Jurkat, Clone E6-1 (cell line): ENCODE results near the gene MEP1B. TPM values are rescaled to one million over a fixed set of nuclear protein-coding genes. Genes with fewer than 3 reads are reported as not detected.
"Not testable (repeated sequence)": the region's sequence is repeated elsewhere in the genome, so short reads cannot be mapped to it uniquely, and the experiment has no call there.

Experiments used
- DNase-seq: peaks from one replicate; pipeline ENCODE4 v3.0.0-alpha.2; 2011; ENCODE audit warnings: low read depth, low spot score
- H3K4me3 ChIP-seq: 2 replicates; pipeline ENCODE4 v1.5.1; 2011; ENCODE audit warnings: mild to moderate bottlenecking, low read length, control low read depth, moderate library complexity
- polyA plus RNA-seq: library from polyadenylated mRNA; unstranded; fragments of >200 nt; gene quantifications from one replicate; pipeline ENCODE4 v1.2.1, GENCODE V29; 2012; ENCODE audit warnings: missing spikeins; ENCODE audit not compliant: insufficient read length, insufficient read depth

MEP1B gene
- not detected for polyA plus RNA-seq

DNA sequence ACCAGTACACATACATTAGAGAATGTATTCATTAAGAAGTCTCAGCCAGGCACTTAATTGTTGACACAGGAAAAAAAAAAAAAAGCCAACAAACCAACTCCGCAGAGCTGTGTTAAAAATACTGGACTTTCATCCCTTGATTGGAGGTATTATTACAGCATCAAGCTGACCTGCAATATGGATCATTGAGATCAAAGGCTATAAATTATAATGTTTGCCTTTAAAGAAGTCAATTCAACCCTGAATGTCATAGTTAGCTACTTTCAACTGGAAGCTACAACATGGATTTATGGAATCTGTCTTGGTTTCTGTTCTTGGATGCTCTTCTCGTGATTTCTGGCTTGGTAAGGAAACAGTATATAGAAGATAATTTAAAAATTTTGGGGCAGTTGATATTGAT is at the start of gene MEP1B:
TSS of gene MEP1B (plus strand) at position 250 of the 400 bp plus-strand sequence. CDS start at position 282, 32 bp downstream.
- H3K4me3 ChIP-seq, result no peak within 1 kb of the TSS
- DNase-seq, result no peak

DNA sequence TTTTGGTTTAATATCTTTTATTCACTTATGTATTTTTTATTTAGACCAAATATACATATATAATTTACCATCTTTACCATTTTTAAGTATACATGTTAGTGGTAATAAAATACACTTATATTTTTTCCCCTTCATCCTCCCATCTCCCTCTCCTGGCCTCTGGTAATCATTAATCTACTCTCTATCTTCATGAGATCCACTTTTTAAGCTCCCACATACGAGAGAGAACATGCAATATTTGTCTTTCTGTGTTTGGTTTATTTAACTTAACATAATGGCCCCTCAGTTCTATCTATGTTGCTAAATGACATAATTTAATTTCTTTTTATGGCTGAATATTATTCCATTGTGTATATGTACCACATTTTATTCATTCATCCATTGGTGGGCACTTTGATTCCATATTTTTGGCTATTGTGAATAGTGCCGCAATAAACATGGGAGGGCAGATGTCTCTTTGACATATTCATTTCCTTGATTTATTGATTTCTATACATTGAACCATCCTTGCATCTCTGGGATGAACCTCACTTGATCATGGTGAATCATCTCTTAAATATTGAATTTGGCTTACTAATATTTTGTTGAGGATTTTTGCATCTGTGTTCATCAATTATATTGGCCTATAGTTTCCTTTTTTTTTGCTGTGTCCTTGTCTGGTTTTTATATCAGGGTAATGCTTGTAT is 41.5 kb upstream of the MEP1B start:
- H3K4me3 ChIP-seq, result no peak overlapping the region
- no peak for DNase-seq

DNA sequence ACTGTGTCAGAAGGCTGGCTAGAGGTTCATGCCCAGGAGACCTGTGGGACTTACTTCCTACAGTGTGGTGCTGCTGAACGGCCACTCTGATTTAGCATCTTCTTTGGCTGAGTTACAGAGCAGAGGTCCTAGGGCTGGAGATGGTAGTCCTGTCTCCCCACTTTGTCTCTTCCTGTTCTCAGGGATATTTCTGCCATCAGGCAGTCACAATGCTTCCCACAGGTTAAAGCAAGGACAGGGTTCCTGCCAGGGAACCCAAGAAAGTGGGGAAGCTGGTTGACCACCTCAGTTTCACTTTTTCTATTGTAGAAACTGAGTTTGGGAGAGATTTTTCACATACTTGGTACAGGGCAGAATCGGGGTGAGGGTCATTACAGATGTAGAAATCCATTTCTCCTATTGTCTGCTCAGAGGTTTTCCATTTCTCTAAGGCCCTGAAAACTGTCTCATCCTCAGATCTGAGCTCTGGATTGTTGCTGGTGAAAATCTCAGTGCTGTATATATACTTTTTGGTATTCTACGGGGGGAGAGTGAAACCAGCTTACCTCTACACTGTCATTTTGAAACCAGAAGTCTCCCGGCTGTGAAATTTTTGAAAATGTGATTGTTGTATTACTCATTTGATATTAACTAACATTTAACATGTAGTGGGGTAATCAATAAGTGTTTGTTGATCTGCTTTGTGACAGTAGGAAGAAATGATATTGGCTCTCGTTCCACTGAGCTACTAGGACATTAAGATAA is 37.0 kb upstream of the MEP1B start:
- no peak for DNase-seq
- H3K4me3 ChIP-seq, result no peak overlapping the region

DNA sequence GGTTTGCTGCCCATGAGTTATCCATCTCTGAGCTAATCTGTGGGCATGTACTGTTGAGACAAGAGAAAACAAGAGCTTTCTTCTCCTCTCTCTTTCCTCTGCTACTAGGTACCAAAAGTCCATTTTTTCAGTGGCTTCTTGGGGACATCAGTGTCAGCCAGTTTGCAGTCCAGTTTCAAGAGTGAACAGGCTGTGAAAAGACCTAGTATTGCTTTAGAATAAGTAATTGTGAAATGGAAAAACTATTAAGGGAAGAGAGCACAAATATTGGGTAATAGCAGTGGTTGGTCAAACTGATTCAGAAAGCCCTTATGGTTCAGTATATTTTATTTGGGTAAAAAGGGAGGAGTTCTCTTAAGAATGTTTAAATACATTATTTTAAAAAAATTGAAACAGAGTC is 33.0 kb upstream of the MEP1B start:
- DNase-seq, result no peak
- H3K4me3 ChIP-seq, result no peak overlapping the region

DNA sequence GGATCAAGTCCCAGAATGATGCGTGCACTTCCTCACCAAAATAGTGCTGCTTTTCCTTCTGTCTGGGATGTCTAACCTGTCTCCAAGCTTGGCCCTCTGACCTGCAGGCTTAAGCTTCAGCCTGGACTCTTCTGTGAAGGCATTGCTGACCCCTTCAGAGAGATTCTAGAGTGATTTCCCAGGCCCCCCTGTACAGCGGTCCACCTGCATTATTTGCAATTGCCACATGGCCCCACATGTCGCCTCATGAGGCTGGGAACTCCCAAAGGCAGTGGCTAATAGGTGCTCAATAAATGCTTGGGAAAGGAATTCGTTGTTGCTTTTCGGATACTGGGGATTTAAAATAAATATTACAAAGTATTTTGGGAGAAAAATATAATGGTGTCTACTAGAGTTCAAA is 32.3 kb upstream of the MEP1B start:
- H3K4me3 ChIP-seq, result no peak overlapping the region
- DNase-seq, result no peak

DNA sequence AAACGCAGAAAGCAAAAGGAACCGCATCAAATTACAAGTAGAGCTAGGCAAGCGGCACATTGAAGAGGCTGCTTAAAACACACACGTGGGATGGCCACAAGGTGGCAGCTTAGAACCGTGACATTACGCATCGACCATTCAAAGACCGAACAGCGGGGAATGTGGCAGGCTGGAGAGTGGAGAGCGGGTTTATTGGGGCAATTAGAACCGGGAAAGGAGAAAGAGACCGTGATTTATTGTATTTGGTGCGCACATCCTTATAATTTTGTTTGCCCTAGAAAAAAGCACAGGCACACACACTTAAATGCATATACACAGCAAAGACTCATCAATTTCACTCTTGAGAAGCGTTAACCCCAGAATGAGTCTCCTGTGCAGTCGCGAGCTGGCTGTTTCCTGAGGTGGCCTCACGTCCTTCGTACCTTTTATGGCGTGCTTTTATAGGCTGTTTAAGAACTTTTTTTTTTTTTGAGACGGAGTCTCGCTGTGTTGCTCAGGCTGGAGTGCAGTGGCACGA is 31.7 kb upstream of the MEP1B start:
- peak; percentile 75 for DNase-seq
- no peak overlapping the region for H3K4me3 ChIP-seq

DNA sequence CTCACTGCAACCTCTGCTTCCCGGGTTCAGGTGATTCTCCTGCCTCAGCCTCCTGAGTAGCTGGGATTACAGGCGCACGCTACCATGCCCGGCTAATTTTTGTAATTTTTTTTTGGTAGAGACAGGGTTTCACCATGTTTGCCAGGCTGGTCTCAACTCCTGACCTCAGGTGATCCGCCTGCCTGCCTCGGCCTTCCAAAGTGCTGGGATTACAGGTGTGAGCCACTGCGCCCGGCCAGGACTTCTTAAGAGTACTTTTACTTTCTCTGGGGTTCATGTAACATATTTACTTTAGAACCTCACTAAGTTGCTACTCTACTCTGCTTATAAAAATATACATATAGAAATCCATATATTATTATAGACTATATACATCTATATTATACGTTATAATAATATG is 31.2 kb upstream of the MEP1B start:
- not testable (repeated sequence) for H3K4me3 ChIP-seq, DNase-seq

DNA sequence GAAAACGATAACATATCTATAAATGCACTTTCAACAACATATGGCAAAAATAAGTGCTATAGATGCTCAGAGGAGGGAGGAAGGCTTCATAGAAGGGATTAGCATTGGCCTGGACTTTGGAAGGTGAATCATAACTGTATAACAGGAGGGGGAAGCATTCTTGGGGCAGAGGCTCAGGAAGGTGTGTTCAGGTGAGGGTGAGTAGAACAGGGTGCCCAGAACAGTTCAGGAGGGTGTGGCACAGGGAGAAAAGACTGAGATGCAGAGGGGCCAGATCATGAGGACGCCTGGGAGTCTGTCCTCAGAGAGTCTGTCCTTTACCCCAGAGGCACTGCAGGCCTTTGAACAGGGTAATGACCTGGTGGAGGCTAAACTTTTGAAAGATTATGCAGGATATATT is 29.3 kb upstream of the MEP1B start:
- H3K4me3 ChIP-seq, result no peak overlapping the region
- DNase-seq, result no peak

DNA sequence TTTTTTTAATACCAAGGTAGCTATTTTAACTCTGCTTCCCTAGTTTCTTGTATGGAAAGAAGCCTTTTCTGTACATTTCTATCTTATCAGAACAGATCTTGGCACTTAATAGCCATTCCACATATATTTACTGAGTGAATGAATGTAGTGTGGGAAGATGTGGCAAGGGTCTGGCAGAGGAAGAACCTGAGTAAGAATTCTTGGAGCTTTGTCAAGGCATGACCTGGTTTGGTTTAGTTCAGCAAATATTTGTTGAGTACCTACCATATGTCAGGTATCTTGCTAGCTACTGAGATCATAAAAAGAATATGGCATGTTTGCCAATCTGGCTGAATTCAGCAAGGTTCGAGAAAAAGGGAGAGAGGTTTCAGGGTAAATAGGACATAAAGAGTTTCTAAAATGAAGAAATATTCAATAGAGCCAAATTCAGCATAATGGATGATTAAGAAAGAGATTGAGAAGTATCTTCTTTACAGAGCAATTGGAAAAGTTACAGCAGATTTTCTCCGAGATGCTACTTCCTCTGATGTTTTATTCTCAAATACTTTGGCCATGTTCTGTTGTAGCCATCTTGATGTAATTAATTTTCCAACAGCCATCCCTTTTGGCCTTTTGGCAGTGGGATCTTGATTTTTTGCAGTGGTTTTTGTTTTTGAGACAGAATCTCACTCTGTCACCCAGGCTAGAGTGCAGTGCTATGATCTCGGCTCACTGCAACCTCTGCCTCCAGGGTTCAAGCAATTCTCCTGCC is 21.7 kb upstream of the MEP1B start:
- no peak overlapping the region for H3K4me3 ChIP-seq
- no peak for DNase-seq

DNA sequence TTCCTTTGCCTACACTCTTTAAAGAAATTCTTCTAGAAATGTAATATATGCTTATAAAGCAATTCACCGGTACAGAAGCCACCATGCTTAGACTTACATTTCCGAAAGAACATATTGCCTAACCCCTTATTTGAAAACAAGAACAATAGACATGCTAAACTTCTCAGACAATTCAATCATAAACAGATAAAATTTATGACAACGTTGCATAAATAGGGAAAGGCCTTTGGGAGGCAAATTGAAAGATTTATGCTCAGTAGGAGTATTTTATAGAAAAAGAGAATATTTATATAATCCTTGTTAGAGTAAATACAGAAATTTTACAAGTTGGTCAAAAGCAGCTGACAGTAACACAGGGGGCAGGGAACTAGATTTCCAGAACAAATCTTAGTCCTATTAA is 16.2 kb upstream of the MEP1B start:
- DNase-seq, result no peak
- H3K4me3 ChIP-seq, result no peak overlapping the region

DNA sequence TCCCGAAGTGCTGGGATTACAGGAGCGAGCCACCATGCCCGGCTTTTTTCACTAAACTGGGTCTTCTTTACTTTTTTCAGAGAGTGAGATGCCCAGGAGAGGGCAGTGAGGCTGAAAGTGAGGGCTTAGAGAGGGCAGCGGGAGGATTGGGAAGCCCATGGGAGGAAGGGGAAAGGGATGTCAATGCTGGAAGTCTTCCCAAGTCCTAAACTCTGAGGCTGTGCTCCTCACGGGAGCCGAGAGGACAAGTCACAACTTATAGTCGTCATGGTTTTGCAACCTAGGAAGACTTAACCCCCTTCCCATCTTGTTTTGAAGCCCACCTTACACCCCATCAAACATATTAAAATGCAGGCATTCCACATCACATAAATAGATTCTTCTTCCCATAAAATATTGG is 15.1 kb upstream of the MEP1B start:
- H3K4me3 ChIP-seq, result no peak overlapping the region
- no peak for DNase-seq

DNA sequence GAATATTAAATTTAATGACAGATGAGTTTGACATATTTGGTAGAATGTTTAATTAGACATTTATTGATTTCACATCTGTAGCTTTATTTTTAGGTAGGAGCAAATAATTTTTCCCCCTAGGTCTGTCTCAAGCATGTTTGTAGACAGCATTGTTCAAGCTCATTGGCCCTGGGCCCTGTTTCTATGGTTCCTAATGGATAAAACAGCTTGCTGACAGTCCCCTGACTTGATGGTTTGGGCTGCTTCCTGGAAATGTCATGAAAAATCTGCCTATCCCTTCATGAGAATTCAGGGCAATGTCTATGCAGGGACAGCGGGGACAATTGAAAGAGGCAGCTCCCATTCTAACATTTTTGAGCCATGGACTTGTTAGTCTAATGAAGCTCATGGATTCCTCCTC is 14.6 kb upstream of the MEP1B start:
- DNase-seq, result no peak
- H3K4me3 ChIP-seq, result no peak overlapping the region

DNA sequence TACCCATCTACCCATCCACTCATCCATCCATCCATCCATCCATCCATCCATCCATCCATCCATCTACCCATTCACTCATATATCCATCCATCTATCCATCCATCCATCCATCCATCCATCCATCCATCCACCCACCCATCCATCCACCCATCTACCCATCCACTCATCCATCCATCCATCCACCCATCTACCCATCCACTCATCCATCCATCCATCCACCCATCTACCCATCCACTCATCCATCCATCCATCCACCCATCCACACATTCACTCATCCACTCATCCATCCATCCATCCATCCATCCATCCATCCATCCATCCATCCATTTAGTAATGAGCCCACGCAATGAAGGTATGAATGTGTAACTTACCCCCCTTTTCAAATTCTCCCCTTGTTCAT is 13.1 kb upstream of the MEP1B start:
- H3K4me3 ChIP-seq, DNase-seq: not testable (repeated sequence)

DNA sequence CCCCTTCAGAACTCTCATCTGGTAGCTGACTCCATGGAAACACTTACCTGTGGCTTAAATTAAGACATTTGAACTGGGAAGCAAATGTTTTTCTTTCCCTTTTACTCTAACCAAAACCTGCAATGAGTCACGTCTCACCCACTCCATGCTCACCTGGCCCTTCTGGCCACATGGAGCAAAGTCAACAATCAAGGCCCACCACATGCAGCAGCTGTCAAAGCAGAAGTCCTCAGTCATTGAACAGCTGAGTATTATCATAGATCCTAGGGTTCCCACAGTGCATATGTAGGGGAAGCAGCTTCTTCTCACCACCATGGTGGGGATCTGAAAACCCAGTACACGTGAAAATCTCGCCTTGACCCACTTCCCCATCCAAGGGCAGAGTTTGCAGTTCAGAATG is 12.3 kb upstream of the MEP1B start:
- DNase-seq, result no peak
- H3K4me3 ChIP-seq, result no peak overlapping the region

DNA sequence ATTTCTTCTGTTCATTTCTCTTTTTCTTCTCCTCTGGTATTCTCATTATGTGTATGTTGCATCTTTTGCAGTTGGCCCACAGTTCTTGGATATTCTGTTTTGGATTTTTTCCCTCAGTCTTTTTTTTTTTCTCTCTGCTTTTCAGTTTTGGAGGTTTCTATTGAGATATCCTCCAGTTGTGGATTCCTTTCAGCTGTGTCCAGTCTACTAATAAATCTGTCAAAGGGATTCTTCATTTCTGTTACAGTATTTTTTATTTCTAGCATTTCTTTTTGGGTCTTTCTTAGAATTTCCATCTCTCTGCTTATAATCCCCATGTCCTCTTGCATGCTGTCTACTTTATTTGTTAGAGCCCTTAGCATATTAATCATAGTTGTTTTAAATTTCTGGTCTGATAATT is 6.3 kb upstream of the MEP1B start:
- no peak overlapping the region for H3K4me3 ChIP-seq
- DNase-seq, result no peak

DNA sequence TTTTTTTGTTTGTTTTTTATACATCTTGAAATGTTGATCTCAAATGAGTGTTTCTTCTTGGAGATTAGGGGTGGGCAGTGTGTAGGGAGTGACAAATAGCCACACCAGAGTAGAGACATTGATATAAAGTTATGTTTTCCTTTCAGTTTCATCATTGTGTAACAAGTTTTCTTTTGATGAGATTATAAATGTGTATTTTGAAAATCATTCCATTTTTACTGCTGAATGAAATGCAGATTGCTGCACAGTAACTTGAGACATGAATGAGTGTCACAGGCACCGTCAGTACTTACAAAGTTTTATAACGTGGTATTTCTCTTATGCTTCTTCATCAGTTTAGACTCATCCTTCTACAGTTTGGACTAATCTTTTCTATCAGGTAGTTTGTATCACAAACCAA is 370 bp downstream of the MEP1B start:
- DNase-seq, result no peak
- H3K4me3 ChIP-seq, result no peak overlapping the region

DNA sequence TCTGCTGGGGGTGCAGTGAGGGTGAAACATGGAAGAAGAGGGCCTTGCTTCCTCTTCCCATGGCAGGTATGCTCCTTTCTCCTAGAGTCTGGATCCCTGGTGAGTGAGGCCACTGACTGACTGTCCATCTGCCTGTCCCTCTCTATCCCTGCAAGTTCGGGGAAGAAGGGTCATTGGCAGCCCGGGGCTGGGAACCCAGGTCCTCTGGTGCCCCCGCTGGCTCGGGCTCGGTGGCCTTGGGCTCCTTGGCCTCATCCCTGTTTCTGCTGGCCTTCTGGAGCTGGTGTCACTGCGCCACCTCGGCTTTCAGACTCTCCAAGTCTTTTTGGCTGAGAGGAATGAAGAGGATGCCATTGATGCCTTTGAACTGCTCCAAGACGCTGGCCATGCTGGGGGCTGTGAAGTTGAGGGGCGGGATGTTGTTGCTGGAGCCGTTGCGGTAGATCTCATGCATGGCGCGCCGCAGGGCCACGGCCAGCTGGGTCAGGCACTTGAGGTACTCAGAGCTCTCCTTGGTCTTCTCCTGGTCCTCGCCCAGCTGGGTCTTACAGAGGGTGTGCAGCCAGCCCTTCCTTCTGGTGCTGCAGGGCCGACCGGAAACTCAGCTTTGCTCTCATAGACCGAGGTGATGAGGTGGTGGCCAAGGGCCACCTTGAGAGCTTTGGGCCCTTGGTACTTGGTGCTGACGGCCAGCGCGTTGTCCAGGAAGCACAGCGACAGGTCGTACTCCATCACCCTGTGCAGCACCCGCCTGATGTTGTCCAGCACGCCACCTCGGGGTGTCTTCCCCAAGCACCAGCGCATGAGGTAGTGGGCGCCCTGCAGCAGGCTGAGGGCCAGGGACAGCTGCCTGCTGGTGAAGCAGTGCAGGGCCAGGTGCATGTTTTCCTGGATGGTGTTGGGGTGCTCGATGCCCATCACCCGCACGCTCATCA is 6.3 kb downstream of the MEP1B start:
- DNase-seq, result no peak
- no peak overlapping the region for H3K4me3 ChIP-seq

DNA sequence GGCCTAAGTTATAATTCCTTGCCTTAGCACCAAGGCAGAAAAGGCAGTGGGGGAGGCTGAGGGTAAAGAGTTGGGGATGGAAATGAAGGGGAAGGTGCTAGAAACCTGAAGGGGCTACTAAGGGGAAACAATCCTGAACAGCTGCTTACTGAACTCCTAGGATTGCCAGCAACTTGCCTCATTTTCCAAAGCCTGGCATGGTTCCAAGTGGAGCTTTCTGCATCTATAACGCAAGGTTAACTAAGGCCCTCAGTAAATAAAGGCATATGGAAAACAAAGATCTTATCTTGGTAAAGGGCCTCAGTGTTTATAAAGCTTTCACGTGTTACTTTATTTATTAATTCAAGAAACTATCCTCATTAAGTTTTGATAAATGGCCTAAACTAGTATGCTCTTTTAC is 10.9 kb downstream of the MEP1B start:
- DNase-seq, result no peak
- no peak overlapping the region for H3K4me3 ChIP-seq
